Stimulated activated CD4-positive, alpha-beta T cell treated with anti-CD3 and anti-CD28 coated beads, Interleukin-15, amount 100 ng/mL, for 24 hours (primary cell): ENCODE data around the gene ING3.
"Not testable (repeated sequence)": the region's sequence is repeated elsewhere in the genome, so short reads cannot be mapped to it uniquely, and the experiment has no call there.

ENCODE experiments used
- DNase-seq: peaks from one replicate; pipeline ENCODE4 v3.0.0-alpha.2; 2020

Gene ING3

GRCh38 chr7:121003986-121004685 is 53.6 kb downstream of the ING3 start:
- no peak for DNase-seq

- DNase-seq: not testable (repeated sequence)
These were observed 54.5 kb downstream of the ING3 start for GRCh38 chr7:121005058-121005457.

GRCh38 chr7:121005996-121006584 is 55.5 kb downstream of the ING3 start:
- DNase-seq: no peak

GRCh38 chr7:121006711-121007315 is 56.2 kb downstream of the ING3 start:
- DNase-seq: no peak

- DNase-seq: no peak
These were observed 58.2 kb downstream of the ING3 start for GRCh38 chr7:121008816-121009215.

GRCh38 chr7:121011401-121011800 is 60.8 kb downstream of the ING3 start:
- no peak for DNase-seq

GRCh38 chr7:121012170-121012874 is 61.7 kb downstream of the ING3 start:
- DNase-seq: no peak

GRCh38 chr7:121012919-121013318 is 62.3 kb downstream of the ING3 start:
- no peak for DNase-seq

GRCh38 chr7:121015560-121015959 is 65.0 kb downstream of the ING3 start:
- DNase-seq: no peak

GRCh38 chr7:121016966-121017365 is 66.4 kb downstream of the ING3 start:
- no peak for DNase-seq

- DNase-seq: no peak
These were observed 67.0 kb downstream of the ING3 start for GRCh38 chr7:121017586-121017985.

- DNase-seq: no peak
These were observed 68.4 kb downstream of the ING3 start for GRCh38 chr7:121019018-121019417.

- no peak for DNase-seq
These were observed 69.8 kb downstream of the ING3 start for GRCh38 chr7:121020249-121020988.

GRCh38 chr7:121020989-121021969 is 70.7 kb downstream of the ING3 start:
- DNase-seq: no peak

GRCh38 chr7:121023194-121023593 is 72.6 kb downstream of the ING3 start:
- no peak for DNase-seq

GRCh38 chr7:121023683-121024511 is 73.3 kb downstream of the ING3 start:
- no peak for DNase-seq

GRCh38 chr7:121024611-121025010 is 74.0 kb downstream of the ING3 start:
- no peak for DNase-seq

- no peak for DNase-seq
These were observed 75.6 kb downstream of the ING3 start for GRCh38 chr7:121026159-121026558.

GRCh38 chr7:121026577-121027111 is 76.1 kb downstream of the ING3 start:
- DNase-seq: no peak
